GM10266 (cell line): ENCODE data around the gene LRRC4.

Source experiments
- DNase-seq: peaks from one replicate; pipeline ENCODE4 v3.0.0; 2012; ENCODE audit errors: extremely low spot score
- TF ChIP-seq, protein P1 (sequence below): IDR thresholded peaks from 2 replicates; pipeline ENCODE4 v1.5.1; 2012; ENCODE audit warnings: mild to moderate bottlenecking, low read depth; ENCODE audit not compliant: control insufficient read depth, insufficient read depth; ENCODE audit errors: missing control alignments

LRRC4 gene

DNA sequence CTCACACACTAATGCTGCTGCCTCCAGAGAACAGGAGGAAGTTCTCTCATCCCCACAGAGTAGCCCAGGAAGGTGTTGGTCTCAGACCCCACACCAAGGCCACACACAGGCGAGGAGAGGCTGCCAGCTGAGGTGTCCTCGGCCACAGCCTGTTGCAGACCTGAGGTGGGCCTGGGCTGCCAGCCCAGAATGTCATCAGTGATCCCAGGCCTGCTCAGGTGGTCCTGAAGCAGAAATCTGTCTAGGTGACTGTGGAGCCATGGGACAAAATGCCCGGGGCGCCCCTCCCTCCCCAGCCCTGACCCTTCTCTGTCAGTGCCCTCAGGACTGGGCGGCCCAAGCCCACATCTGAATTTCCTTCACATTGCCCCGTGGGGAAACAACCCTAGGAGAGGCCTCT lies 43.5 kb upstream of the LRRC4 start:
- no peak for DNase-seq
- TF ChIP-seq, protein P1, sequence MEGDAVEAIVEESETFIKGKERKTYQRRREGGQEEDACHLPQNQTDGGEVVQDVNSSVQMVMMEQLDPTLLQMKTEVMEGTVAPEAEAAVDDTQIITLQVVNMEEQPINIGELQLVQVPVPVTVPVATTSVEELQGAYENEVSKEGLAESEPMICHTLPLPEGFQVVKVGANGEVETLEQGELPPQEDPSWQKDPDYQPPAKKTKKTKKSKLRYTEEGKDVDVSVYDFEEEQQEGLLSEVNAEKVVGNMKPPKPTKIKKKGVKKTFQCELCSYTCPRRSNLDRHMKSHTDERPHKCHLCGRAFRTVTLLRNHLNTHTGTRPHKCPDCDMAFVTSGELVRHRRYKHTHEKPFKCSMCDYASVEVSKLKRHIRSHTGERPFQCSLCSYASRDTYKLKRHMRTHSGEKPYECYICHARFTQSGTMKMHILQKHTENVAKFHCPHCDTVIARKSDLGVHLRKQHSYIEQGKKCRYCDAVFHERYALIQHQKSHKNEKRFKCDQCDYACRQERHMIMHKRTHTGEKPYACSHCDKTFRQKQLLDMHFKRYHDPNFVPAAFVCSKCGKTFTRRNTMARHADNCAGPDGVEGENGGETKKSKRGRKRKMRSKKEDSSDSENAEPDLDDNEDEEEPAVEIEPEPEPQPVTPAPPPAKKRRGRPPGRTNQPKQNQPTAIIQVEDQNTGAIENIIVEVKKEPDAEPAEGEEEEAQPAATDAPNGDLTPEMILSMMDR, result no peak

DNA sequence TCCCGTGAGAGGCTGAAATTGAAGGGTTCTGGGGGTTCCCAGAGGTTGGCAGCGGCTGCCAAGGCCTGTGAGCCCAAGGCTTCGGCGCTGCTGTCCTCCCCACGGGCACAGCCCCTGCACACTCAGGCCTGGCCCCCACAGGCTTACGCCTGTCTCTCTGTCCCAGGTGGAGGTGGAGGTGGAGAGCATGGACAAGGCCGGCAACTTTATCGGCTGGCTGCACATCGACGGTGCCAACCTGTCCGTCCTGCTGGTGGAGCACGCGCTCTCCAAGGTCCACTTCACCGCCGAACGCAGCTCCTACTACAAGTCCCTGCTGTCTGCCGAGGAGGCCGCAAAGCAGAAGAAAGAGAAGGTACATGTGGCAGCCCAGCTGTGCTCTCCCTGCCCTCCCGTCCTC lies 43.1 kb upstream of the LRRC4 start:
- no peak for DNase-seq
- TF ChIP-seq, protein P1, result no peak

DNA sequence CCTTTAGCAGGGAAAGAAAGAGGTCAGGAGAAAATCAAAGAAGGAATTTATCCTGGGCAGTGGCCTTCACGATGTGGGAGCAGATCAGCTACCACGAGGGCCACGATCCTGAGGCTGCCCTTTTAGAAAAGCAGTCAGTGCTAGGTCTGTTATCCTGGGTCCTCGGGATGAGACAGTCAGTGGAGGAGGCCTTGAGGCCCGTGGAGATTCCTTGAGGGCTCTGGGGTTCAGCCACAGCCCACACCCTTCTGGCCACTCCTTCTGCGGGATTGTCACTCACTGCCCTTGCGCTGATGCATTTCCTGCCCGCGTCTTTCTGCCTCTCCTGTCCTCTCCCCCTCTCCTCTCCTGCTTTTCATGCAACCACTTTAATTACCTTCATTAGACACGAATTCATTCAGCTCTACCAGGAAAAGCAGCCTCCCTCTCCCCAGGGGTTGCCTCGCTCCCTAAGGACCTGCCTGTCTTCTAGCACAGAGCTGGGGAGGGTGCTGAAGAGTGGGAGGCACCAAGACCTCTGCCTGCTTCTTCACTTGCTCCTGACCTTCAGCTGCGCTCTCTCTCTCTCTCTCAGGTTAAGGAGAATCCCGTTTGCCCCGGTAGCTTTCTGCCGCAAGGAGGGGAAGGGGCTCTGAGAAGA lies 42.6 kb upstream of the LRRC4 start:
- TF ChIP-seq, protein P1, result no peak

DNA sequence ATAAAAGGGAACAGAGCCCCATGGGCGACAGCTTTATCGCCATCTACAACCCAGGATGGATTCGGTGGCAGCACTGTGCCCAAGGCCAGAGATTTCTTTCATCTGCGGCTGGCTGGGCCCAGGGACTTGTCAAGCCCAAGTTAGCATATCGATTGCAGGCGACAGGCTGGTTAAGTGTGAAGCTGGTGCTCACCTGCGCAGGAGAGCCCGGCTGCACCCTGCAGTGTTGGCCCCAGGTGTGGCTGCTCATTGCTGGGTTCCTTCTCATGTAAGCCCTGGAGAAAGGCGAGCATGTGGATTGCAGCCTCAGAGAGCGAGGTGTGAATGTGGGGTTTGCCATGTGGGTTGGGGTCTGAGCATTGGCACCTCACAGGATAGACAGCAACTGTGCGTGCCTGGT lies 40.6 kb upstream of the LRRC4 start:
- DNase-seq, result no peak
- TF ChIP-seq, protein P1, result no peak

More for the DNA sequence above, 42.6 kb upstream of the LRRC4 start:
- DNase-seq, result no peak

DNA sequence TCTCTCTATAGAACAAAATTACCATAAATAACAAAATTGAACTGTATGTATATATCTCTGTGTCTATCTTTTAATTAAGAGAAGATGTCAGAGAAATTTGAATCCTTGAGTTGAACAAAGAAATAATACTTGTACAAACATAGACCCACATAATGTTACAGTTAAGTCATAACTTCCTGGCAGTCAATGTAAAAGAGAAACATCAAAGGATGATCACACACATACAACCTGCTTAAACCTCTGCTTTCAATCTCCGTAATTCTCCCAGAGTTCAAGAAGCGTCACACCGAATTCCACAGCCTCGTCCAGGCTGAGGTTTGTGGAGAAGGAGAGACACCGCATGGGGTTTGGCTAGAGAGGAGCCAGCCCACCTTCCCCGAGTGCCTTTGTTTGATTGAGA lies 40.1 kb upstream of the LRRC4 start:
- DNase-seq, result no peak
- TF ChIP-seq, protein P1, result no peak

DNA sequence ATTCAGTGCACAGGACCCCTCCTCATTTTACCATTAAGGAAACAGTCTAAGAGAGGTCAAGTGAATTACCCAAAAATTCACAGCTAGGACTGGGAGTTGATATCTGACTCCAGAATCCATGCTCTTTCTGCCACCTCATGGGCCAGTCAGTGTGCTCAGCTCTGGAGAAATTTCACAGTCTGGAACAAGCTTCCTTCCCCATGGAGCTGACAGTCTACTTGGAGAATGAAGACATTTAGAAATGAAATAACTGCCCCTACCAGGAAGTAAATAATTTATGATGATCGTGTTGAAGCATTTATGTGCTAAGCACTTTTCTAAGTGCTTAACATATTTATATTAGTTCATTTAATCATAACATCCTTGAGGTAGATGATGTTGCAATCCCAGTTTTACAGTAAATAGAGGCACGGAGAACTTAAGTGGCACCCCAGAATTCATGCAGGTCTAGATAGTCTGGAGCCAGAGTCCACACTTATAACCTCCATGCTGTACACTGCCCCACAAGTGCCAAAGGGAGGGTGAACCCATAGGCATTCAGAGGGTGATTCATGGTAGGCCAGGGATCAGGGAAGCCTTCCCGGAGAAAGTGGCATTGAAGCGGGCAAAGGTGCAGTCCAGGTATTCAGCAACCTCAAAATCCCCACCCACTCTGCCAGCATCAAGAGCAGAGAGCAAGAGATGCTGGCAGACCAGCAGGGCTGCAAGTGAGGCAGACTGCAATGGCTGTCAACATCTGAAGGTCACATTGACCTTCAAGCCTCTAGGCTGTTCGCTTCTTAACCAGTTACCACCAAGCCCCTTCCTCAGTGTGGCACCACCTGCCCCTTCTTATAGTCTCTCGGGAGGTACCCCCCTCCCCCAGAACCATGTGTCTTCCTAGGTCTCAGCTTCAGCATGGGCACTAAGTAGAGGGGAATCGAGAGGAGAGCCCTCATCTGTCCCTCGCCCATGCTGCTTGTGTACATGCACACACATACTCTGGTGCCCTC lies 38.4 kb upstream of the LRRC4 start:
- no peak for DNase-seq
- TF ChIP-seq, protein P1, result no peak

DNA sequence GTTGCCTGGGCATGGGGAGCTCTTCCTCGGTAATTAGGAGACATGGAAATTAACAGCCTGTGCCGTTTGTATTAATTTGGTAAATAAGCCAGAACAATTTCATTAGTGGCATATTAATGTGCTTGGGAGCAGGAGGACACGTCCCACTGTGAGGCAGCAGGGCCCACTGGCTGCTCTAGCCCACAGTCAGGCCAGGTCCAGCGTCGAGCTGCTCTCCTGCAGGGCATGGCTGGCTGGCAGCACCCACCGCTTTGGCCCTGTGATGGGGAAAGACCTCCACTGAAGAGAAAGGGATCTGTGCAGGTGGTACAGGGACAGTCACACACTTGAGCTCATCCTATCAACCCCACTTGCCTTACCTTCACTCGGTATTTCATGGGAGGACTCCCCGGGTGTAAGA lies 37.5 kb upstream of the LRRC4 start:
- TF ChIP-seq, protein P1, result no peak

More for the DNA sequence above, 37.5 kb upstream of the LRRC4 start:
- DNase-seq, result no peak
